Dendritic cell treated with granulocyte-macrophage colony-stimulating factor and Interleukin-4, amounts not matched to agents 40 ng/mL and 50 ng/mL, for 4 days (primary cell): ENCODE results near the gene COA5.
"Not testable (repeated sequence)": the region's sequence is repeated elsewhere in the genome, so short reads cannot be mapped to it uniquely, and the experiment has no call there.

Source experiments
- H3K27ac Mint-ChIP-seq: one replicate; pipeline ENCODE4 v1.8.0; 2022; ENCODE audit warnings: mild to moderate bottlenecking, mixed read lengths
- H3K27me3 Mint-ChIP-seq: one replicate; pipeline ENCODE4 v1.8.0; 2022; ENCODE audit warnings: mild to moderate bottlenecking, mixed read lengths
- H3K36me3 Mint-ChIP-seq: one replicate; pipeline ENCODE4 v1.8.0; 2022; ENCODE audit warnings: low read depth, mixed read lengths
- H3K4me1 Mint-ChIP-seq: one replicate; pipeline ENCODE4 v1.8.0; 2022; ENCODE audit warnings: low read depth, mixed read lengths
- H3K4me3 Mint-ChIP-seq: one replicate; pipeline ENCODE4 v1.8.0; 2022; ENCODE audit warnings: mild to moderate bottlenecking, moderate library complexity, mixed read lengths
- H3K9me3 Mint-ChIP-seq: one replicate; pipeline ENCODE4 v1.8.0; 2022; ENCODE audit warnings: mixed read lengths
- intact Hi-C: fragments of 100-400 bp; cut with micrococcal nuclease; formaldehyde crosslinking; loops from one replicate; pipeline ENCODE4 v1.15.0; 2022

The COA5 gene

GRCh38 chr2:98623657-98624056 is 15.3 kb upstream of the COA5 start:
- Mint-ChIP-seq H3K4me3 (no peak overlapping the region), H3K27me3 (no peaks in the 10 kb centered on the region), H3K36me3 (peaks cover 93% of the 10 kb centered on the region), H3K27ac (no peak overlapping the region), H3K4me1 (no peaks in the 10 kb centered on the region), H3K9me3 (no peaks in the 10 kb centered on the region)
- intact Hi-C loops = no loop called here

DNA sequence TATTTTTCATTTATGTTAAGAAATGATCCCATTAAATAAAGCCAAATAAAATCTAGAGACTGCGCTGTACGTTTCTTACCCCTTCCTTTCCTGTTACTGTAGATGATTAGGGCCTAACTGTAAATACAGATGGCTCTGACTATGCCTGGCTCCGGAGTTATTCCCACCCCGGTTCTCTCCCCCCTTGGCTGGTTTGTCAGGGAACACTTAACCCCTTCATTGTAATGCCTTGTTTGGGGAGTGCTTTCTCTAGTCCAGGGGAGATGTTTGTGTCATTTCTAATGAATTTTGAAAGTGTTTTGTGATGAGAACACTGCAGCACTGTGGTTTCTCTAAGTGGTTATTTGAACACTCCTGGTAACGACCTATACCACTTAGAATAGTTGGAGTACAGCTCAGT is 8.8 kb upstream of the COA5 start:
- no peaks in the 10 kb centered on the region for H3K27me3 Mint-ChIP-seq
- H3K9me3 Mint-ChIP-seq = no peaks in the 10 kb centered on the region
- intact Hi-C loops = no loop called here
- H3K27ac Mint-ChIP-seq = no peak overlapping the region
- H3K4me3 Mint-ChIP-seq = no peak overlapping the region
- H3K36me3 Mint-ChIP-seq = peaks cover 86% of the 10 kb centered on the region
- H3K4me1 Mint-ChIP-seq = peaks cover 20% of the 10 kb centered on the region

DNA sequence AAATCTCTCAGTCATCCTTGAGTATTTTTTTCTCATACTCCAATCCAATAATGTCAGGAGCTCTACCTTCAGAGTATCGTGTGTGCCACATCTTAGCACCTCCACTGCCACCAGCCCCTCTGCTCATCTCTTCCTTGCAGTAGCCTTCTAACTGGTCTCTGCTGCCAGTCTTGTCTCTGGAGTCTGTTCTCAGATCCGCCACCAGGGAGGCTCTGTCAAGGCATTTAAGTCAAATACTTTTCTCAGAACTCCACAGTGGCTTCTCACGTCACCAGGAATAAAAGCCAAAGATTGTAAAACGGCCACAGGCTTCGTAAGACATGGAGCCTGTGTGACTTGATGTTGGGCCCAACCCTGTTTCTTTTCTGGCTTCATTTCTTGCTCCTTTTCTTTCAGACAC is 7.2 kb upstream of the COA5 start:
- Mint-ChIP-seq H3K27ac (no peak overlapping the region), H3K27me3 (no peaks in the 10 kb centered on the region), H3K36me3 (peaks cover 86% of the 10 kb centered on the region), H3K9me3 (no peaks in the 10 kb centered on the region), H3K4me1 (peaks cover 27% of the 10 kb centered on the region), H3K4me3 (no peak overlapping the region)
- intact Hi-C loops = no loop called here

- intact Hi-C loops = no loop called here
- Mint-ChIP-seq H3K9me3 (no peaks in the 10 kb centered on the region), H3K36me3 (peaks cover 88% of the 10 kb centered on the region), H3K4me3 (no peak overlapping the region), H3K4me1 (peaks cover 40% of the 10 kb centered on the region), H3K27me3 (no peaks in the 10 kb centered on the region), H3K27ac (peak overlapping the region; percentile 28)
Measured at GRCh38 chr2:98614024-98614739, 5.9 kb upstream of the COA5 start.

DNA sequence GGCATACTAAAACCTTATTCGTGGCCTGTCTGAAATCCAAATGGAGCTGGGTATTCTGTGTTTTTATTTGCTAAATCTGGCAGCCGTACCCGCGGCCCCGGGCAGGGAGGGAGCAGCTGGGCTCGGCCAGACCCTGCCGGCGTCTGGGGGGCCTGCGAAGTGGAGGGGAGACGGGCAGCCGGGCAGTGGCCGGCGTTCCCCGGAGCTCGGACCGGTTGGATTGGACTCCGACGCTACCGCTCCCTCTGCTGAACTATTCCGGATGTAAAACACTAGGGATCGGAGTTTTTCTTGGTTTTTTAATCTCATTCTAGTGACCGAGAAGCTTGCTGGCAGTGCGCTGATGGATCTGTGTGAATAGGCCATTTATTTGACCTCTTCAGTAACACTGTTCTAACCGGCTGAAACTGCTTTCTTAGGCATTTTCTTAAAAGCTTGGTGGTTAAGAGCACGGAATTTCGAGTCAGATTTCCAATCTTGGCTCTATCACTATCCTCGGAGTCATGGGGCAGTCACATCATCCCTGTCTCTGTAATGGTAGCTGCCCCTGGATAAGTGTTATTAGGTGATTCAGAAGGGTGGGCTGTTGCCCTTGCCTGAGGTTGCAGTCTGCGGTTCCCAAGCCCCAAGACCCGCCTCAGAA is 771 bp upstream of the COA5 start:
- intact Hi-C loops = loop anchor here (5.0 kb wide), 2 partner anchors 573 to 947 kb away; partner anchors contain the start of genes ACTR1B, MITD1 and MRPL30
- Mint-ChIP-seq H3K36me3 (peaks cover 70% of the 10 kb centered on the region), H3K27ac (peak overlapping the region; percentile 99), H3K4me3 (peak overlapping the region; percentile 93), H3K27me3 (no peaks in the 10 kb centered on the region), H3K4me1 (peaks cover 58% of the 10 kb centered on the region), H3K9me3 (no peaks in the 10 kb centered on the region)

GRCh38 chr2:98607741-98608115 is 584 bp downstream of the COA5 start:
- Mint-ChIP-seq H3K27me3 (no peaks in the 10 kb centered on the region), H3K27ac (peak overlapping the region; percentile 99), H3K9me3 (no peaks in the 10 kb centered on the region), H3K4me3 (peak overlapping the region; percentile 93), H3K4me1 (peaks cover 49% of the 10 kb centered on the region), H3K36me3 (peaks cover 70% of the 10 kb centered on the region)
- intact Hi-C loops = loop anchor here (5.0 kb wide), 2 partner anchors 575 to 945 kb away; partner anchors contain the start of genes ACTR1B, MITD1 and MRPL30

GRCh38 chr2:98607104-98607503 is 1.2 kb downstream of the COA5 start:
- Mint-ChIP-seq H3K27me3 (no peaks in the 10 kb centered on the region), H3K4me1 (peaks cover 49% of the 10 kb centered on the region), H3K36me3 (peaks cover 70% of the 10 kb centered on the region), H3K27ac (peak overlapping the region; percentile 99), H3K9me3 (no peaks in the 10 kb centered on the region), H3K4me3 (peak overlapping the region; percentile 93)
- intact Hi-C loops = loop anchor here (5.0 kb wide), 2 partner anchors 575 to 945 kb away; partner anchors contain the start of genes ACTR1B, MITD1 and MRPL30

DNA sequence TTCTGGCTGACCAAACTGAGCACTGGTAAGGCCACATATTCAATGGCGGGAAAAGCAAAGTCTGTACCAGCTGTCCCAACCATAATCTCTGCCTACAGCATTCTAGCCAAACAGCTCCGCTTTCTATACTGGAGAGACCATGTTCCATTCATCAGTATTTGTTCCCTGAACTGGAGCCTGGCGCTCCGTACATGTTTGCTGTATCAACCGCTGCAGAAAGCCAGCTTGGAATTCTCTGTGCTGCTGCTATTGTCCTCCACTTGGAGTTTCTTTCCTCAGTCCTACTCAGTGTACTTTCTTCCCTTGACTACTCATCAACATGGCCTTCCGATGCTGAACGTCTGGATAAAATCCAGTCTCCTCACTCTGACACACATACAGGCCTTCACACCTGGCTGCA is 1.9 kb downstream of the COA5 start:
- Mint-ChIP-seq H3K36me3 (peaks cover 70% of the 10 kb centered on the region), H3K4me1 (peaks cover 44% of the 10 kb centered on the region), H3K27ac (no peak overlapping the region), H3K9me3 (no peaks in the 10 kb centered on the region), H3K27me3 (no peaks in the 10 kb centered on the region), H3K4me3 (no peak overlapping the region)
- intact Hi-C loops = loop anchor here (5.0 kb wide), 2 partner anchors 576 to 944 kb away; partner anchors contain the start of genes ACTR1B, MITD1 and MRPL30

DNA sequence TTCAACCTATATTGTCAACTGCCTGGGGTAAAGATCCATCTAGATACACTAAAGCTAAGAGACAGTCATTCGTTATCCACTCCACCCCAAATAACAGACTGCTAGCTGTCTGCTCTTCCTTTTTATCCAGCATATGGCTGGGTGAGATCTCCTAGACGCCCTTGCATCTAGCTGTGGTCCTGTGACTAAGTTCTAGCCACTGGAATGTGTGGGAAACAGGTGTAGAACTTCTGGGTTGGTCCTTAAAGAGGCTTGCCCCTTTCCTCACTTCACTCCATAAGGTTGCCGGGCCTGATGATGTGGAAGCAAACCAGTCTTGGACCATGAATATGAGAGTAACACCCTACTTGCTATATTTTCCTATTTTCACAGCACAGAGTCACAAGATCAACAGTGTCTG is 3.2 kb downstream of the COA5 start:
- H3K9me3 Mint-ChIP-seq = no peaks in the 10 kb centered on the region
- intact Hi-C loops = loop anchor here (5.0 kb wide), 2 partner anchors 577 to 943 kb away; partner anchors contain the start of genes ACTR1B, MITD1 and MRPL30
- no peaks in the 10 kb centered on the region for H3K27me3 Mint-ChIP-seq
- H3K4me3 Mint-ChIP-seq = no peak overlapping the region
- peaks cover 68% of the 10 kb centered on the region for H3K36me3 Mint-ChIP-seq
- H3K4me1 Mint-ChIP-seq = peaks cover 38% of the 10 kb centered on the region
- peak overlapping the region; percentile 58 for H3K27ac Mint-ChIP-seq

GRCh38 chr2:98604547-98604946 is 3.8 kb downstream of the COA5 start:
- no peak overlapping the region for H3K4me3 Mint-ChIP-seq
- H3K4me1 Mint-ChIP-seq = peaks cover 33% of the 10 kb centered on the region
- intact Hi-C loops = loop anchor here (5.0 kb wide), 1 partner anchor 192 kb away; no protein-coding TSS in a partner anchor
- H3K27ac Mint-ChIP-seq = no peak overlapping the region
- H3K9me3 Mint-ChIP-seq = no peaks in the 10 kb centered on the region
- H3K27me3 Mint-ChIP-seq = no peaks in the 10 kb centered on the region
- peaks cover 68% of the 10 kb centered on the region for H3K36me3 Mint-ChIP-seq

GRCh38 chr2:98601532-98602132 is 6.7 kb downstream of the COA5 start:
- Mint-ChIP-seq H3K9me3 (no peaks in the 10 kb centered on the region), H3K27ac (no peak overlapping the region), H3K36me3 (peaks cover 66% of the 10 kb centered on the region), H3K4me3 (no peak overlapping the region), H3K4me1 (peaks cover 17% of the 10 kb centered on the region), H3K27me3 (no peaks in the 10 kb centered on the region)
- intact Hi-C loops = loop anchor here (5.0 kb wide), 1 partner anchor 189 kb away; no protein-coding TSS in a partner anchor

- intact Hi-C loops = no loop called here
- H3K9me3 Mint-ChIP-seq = peaks cover 5% of the 10 kb centered on the region
- peaks cover 79% of the 10 kb centered on the region for H3K36me3 Mint-ChIP-seq
- H3K27ac Mint-ChIP-seq = no peak overlapping the region
- no peaks in the 10 kb centered on the region for H3K4me1 Mint-ChIP-seq
- no peaks in the 10 kb centered on the region for H3K27me3 Mint-ChIP-seq
- H3K4me3 Mint-ChIP-seq = no peak overlapping the region
Measured at GRCh38 chr2:98598781-98599428, 9.4 kb downstream of the COA5 start.

GRCh38 chr2:98594665-98595064 is 13.6 kb downstream of the COA5 start:
- intact Hi-C loops, H3K4me3 Mint-ChIP-seq, H3K9me3 Mint-ChIP-seq, H3K27ac Mint-ChIP-seq, H3K4me1 Mint-ChIP-seq, H3K27me3 Mint-ChIP-seq: not testable (repeated sequence)
- peaks cover 78% of the 10 kb centered on the region for H3K36me3 Mint-ChIP-seq

DNA sequence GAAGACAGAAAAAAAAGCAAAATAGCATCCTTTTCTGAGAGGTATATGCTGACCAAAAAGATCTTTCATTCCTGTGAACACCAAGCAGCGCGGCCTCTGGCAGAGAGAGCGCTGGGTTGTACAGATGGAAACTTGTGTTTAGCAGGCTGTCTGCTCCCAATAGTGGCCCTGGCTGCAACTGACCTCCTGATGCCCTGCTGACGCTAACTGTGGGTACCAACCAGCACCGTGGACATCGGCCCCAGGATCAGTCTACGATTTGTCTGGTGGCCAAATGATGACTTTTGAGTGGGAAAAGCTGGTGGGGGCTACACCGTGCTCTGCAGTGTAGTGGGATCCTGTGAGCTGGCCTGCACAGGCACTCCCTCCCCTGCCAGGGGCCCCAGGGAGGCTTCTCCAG is 15.7 kb downstream of the COA5 start:
- intact Hi-C loops = no loop called here
- Mint-ChIP-seq H3K4me1 (no peaks in the 10 kb centered on the region), H3K9me3 (peaks cover 6% of the 10 kb centered on the region), H3K27ac (no peak overlapping the region), H3K36me3 (peaks cover 83% of the 10 kb centered on the region), H3K27me3 (no peaks in the 10 kb centered on the region), H3K4me3 (no peak overlapping the region)
